WI38 (cell line): ENCODE measurements around the gene CCNE1.

Experiments used
- H3K4me3 ChIP-seq: 2 replicates; pipeline ENCODE4 v1.5.1; 2011; ENCODE audit warnings: low read depth, mild to moderate bottlenecking, control low read depth, low read length
- CTCF ChIP-seq: IDR thresholded peaks from 2 replicates; pipeline ENCODE4 v1.5.1; 2012; ENCODE audit warnings: low read depth, mild to moderate bottlenecking, control low read depth, low read length

Gene CCNE1

GRCh38 chr19:29811125-29812079, at the start of gene CCNE1:
Gene CCNE1, plus strand, starts transcription at chr19:29811991. Its CDS starts 565 bp downstream, at chr19:29812556.
- H3K4me3 ChIP-seq, result peak within 1 kb of the TSS; percentile 57
- no peak for TF ChIP-seq CTCF

DNA sequence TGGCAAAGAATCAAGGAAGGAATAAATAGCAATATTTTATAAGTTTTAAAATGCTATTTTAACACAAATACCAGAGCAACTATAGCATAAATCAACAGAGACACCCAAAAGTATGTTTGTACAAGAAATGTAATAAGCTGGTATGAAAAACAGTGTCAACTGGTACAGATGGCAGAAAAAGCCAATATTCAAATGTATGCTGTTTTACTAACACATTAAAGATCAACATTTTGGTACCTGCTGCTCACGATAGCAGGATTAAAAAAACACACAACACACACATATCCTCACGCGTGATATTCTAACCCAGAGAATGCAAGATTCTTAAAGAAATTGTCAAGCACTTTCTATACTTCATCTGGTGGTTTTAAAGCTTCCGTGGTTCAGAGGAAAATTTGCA, 48.6 kb upstream of the CCNE1 start:
- H3K4me3 ChIP-seq, result no peak overlapping the region
- TF ChIP-seq CTCF, result no peak

GRCh38 chr19:29764361-29764760, 47.4 kb upstream of the CCNE1 start:
- TF ChIP-seq CTCF, result no peak
- no peak overlapping the region for H3K4me3 ChIP-seq

DNA sequence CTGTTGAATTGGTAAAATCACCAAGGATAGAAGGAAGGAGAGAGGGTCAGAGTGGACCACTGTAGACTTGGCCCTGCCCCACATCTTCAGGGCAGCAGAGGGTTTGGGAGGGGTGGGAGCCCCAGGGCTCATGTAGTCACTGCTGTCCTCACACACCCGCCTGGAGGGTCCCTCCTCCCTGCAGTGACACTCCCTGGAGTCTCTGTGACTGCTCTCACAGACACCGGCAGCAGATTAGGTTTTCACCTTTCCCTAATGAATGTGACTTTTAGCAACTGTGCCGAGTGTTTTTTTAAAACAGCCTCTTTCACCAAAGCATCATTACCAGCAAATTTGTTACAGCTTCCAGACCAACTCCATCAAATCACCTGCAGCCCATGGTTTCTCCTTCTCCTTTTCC, 45.7 kb upstream of the CCNE1 start:
- TF ChIP-seq CTCF, result no peak

DNA sequence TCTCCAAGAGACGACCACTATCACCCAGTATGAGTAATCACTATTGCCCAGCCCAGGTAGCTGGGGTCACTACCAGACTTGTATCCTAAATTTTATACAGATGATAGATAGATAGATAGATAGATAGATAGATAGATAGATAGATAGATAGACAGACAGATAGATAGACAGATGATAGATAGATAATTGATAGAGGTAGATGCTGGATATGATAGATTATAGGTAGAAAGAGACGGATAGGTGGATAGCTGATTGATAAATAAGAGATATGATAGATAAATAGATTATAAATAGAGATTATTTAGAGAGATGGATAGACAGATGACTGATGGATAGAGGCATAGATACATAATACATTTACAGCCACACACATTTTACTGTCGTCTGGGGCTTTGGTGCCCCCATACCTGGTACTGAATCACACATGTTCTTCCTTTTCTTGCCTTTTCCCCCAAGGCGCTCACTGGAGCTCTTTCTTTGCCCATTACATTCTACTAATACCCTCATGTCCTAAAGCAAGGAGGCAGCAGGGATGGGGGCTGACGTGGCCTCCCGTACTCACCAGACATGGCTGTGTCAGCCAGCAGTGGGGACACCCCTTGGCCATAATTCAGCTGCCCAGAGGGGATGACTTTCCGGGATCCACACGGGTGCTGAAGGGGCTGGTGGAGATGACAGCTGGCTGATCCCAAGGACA, 44.6 kb upstream of the CCNE1 start:
- no peak overlapping the region for H3K4me3 ChIP-seq
- no peak for TF ChIP-seq CTCF

More for the DNA sequence above, 45.7 kb upstream of the CCNE1 start:
- H3K4me3 ChIP-seq, result no peak overlapping the region

DNA sequence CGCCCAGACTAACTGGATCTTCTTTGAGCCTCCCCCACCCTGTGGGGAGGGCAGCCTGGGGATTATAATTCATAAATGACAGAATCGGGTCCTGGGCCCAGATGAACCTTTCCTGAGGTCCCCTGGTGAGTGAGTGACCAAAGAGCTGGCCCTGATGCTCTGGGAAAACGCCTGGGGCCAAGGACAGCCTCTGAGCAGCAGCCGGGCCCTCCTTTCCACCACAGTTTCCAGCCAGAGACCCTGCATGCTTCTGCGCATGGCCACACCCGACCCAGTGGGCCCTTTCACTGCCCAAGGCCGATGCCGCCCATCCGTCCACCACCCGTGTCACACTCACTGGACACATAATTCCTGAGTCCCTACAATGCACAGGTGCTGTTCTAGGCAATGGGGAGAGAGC, 43.6 kb upstream of the CCNE1 start:
- H3K4me3 ChIP-seq, result no peak overlapping the region
- no peak for TF ChIP-seq CTCF

- H3K4me3 ChIP-seq, result no peak overlapping the region
- no peak for TF ChIP-seq CTCF
These were observed 41.8 kb upstream of the CCNE1 start for GRCh38 chr19:29769997-29770396.
